ENCODE results near the gene ZMIZ1. TPM values are rescaled to one million over a fixed set of nuclear protein-coding genes. Genes with fewer than 3 reads are reported as not detected.

Gene ZMIZ1
- total and polyA plus RNA-seq, 4 donors, result 18.3 to 80.2 (median 42.6) TPM

- DNase-seq, result peak in 2 of 3 donors; percentile 29 to 67
- Histone ChIP-seq H3K9me3 (ENCODE audit: control insufficient read depth in 4 of 4, insufficient read depth in 3 of 4, low read length in 3 of 4) (no peaks in the 10 kb centered on the region), H3K4me3 (no peak overlapping the region), H3K36me3 (ENCODE audit: control insufficient read depth in 4 of 4, insufficient read depth in 4 of 4, low read length in 4 of 4) (peaks cover 0 to 8% (median 1%) of the 10 kb centered on the region in 4 donors), H3K9ac (ENCODE audit: insufficient read depth in 1 of 2, low read length in 2 of 2) (no peak overlapping the region), H3K4me1 (ENCODE audit: control insufficient read depth in 5 of 5, insufficient read depth in 5 of 5, low read length in 5 of 5) (peaks cover 0 to 59% (median 30%) of the 10 kb centered on the region in 5 donors), H3K27me3 (ENCODE audit: control insufficient read depth in 3 of 3, insufficient read depth in 3 of 3, low read length in 2 of 3) (no peaks in the 10 kb centered on the region), H3K27ac (ENCODE audit: low read depth in 1 of 2, low read length in 1 of 2) (peak overlapping the region in 1 of 2 donors; percentile 73)
- TF ChIP-seq CTCF (IDR thresholded peaks at IDR 0.05; ENCODE audit: control extremely low read depth, extremely low read depth), result no peak
- no peak for ATAC-seq (ENCODE audit: insufficient read depth, low FRiP score)
- 59 to 69% methylated on average over 10 of the region's 10 CpGs for WGBS, 2 donors
Observed at GRCh38 chr10:79264942-79265341, 196.2 kb downstream of the ZMIZ1 start.

GRCh38 chr10:79266084-79266483 is 197.3 kb downstream of the ZMIZ1 start:
- peaks cover 0 to 2% (median 0%) of the 10 kb centered on the region in 4 donors for H3K9me3 ChIP-seq (ENCODE audit: control insufficient read depth in 4 of 4, insufficient read depth in 3 of 4, low read length in 3 of 4)
- H3K4me1 ChIP-seq (ENCODE audit: control insufficient read depth in 5 of 5, insufficient read depth in 5 of 5, low read length in 5 of 5), result peaks cover 0 to 61% (median 23%) of the 10 kb centered on the region in 5 donors
- ATAC-seq (ENCODE audit: insufficient read depth, low FRiP score) (no peak), DNase-seq (no peak)
- no peak overlapping the region for H3K4me3 ChIP-seq
- peaks cover 0 to 8% (median 1%) of the 10 kb centered on the region in 4 donors for H3K36me3 ChIP-seq (ENCODE audit: control insufficient read depth in 4 of 4, insufficient read depth in 4 of 4, low read length in 4 of 4)
- H3K9ac ChIP-seq (ENCODE audit: insufficient read depth in 1 of 2, low read length in 2 of 2), result no peak overlapping the region
- peak overlapping the region; percentile 34 to 92 for H3K27ac ChIP-seq (ENCODE audit: low read depth in 1 of 2, low read length in 1 of 2)
- no peak for TF ChIP-seq CTCF (IDR thresholded peaks at IDR 0.05; ENCODE audit: control extremely low read depth, extremely low read depth)
- no peaks in the 10 kb centered on the region for H3K27me3 ChIP-seq (ENCODE audit: control insufficient read depth in 3 of 3, insufficient read depth in 3 of 3, low read length in 2 of 3)
- WGBS, 2 donors, result 40 to 45% methylated on average over 6 of the region's 6 CpGs

- no peak for TF ChIP-seq CTCF (IDR thresholded peaks at IDR 0.05; ENCODE audit: control extremely low read depth, extremely low read depth)
- DNase-seq (peak; percentile 60 to 68 (median 61)), ATAC-seq (ENCODE audit: insufficient read depth, low FRiP score) (peak; percentile 52)
- Histone ChIP-seq H3K27me3 (ENCODE audit: control insufficient read depth in 3 of 3, insufficient read depth in 3 of 3, low read length in 2 of 3) (no peaks in the 10 kb centered on the region), H3K4me1 (ENCODE audit: control insufficient read depth in 5 of 5, insufficient read depth in 5 of 5, low read length in 5 of 5) (peaks cover 0 to 56% (median 19%) of the 10 kb centered on the region in 5 donors), H3K27ac (ENCODE audit: low read depth in 1 of 2, low read length in 1 of 2) (peak overlapping the region; percentile 34 to 92), H3K36me3 (ENCODE audit: control insufficient read depth in 4 of 4, insufficient read depth in 4 of 4, low read length in 4 of 4) (peaks cover 0 to 5% (median 1%) of the 10 kb centered on the region in 4 donors), H3K9me3 (ENCODE audit: control insufficient read depth in 4 of 4, insufficient read depth in 3 of 4, low read length in 3 of 4) (peaks cover 0 to 2% (median 0%) of the 10 kb centered on the region in 4 donors), H3K9ac (ENCODE audit: insufficient read depth in 1 of 2, low read length in 2 of 2) (no peak overlapping the region), H3K4me3 (no peak overlapping the region)
- 14 to 27% methylated on average over 11 of the region's 11 CpGs for whole genome bisulfite sequencing, 2 donors
Observed at GRCh38 chr10:79266543-79267312, 198.0 kb downstream of the ZMIZ1 start.

Data from lung (tissue), 12 donors.